ENCODE results near the gene FGF9. TPM values are rescaled to one million over a fixed set of nuclear protein-coding genes. Genes with fewer than 3 reads are reported as not detected.

FGF9 gene
- under 0.01 TPM in 1 of 2 replicates, not detected in the other for total RNA-seq

DNA sequence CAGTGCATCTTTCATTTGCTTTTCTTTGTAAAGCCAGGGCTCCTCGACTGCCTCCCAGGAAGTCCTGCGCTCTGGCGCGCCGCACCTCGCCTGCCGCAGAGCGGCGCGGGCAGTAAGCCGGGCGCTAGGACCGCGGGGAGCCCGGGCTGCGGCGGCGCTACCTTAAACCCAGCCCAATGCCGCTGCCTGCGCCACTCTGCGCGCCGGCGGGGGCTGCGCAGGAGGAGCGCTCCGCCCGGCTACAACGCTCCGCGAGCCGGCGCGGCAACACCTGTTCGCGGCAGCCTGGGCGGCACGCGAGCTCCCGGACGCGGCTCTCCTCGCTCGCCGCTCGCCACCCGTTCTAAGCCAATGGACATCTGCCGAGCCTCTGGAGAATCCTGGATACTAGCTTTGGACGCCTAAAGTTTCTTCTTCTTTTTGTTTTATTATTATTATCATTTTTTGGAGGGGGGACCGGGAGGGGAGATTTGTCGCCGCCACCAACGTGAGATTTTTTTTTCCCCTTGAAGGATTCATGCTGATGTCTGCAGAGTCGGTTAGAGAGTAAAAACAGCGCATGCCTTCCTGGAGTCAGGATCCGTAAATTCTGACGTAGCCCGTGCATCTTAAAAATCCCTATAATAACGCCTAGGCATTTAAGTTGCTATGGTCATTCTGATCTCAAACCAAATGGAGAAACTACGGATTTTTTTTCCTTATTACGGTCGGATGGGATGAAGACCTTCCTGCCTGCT, at the start of gene FGF9:
FGF9 (plus strand) TSS at position 191 of the 737 bp plus-strand sequence. CDS start 840 bp downstream, outside the sequence.
- peak; percentile 75 for DNase-seq

DNA sequence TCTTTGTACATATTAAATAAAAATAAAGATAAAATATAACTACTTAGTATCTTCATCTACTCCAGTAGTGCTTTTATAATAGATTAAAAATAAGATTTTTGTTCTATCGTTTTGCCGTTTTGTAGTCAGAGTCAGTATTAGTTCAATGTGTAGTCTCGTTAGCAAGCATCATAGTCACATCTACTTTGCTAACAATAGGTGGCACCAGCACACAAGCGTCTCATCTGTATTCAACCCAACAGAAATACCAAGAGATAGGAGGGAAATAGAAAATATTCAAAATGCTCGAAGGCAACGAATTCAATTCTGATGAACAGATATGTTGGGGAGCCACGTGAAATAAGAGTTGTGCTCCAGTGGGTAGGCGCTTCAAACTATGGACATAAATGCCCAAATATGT, 45.5 kb upstream of the FGF9 start:
- peak; percentile 48 for DNase-seq

DNA sequence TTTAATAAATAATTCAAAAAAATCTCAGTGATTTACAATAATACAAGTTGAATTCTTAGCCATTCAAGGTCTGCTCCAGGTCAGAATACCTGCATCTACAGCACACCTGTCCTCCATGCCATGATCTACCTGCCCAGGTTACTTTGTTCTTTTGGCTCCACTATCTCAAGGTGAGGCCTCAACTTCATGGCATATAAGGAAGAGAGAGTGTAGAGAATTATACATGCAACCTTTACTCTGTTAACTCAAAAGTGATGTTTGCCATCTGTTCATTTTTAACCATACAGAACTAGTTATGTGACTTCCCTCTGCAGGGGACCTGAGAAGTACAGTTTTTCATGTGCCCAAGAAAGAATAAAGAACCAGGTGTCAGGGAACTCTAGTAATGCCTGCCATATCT, 38.7 kb upstream of the FGF9 start:
- no peak for DNase-seq

DNA sequence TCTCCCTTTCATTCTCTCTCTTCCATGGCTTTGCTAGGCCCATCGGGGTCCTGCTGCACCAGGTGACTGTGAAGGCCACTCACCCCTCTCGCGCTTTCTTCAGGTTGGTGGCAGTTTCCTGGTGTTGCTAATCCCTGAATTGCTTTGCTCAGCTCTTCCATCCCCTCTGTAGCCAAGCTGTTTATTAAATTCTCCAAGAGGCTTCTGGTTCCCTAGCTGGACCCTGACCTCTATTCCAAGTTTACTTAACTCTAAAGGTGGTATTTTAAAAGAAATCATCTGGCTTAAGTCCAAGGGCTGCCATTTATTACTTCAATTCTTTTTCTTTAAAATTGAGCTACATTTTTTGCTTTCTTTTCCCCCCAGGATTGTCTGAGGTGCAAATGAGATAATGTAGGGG, 34.2 kb upstream of the FGF9 start:
- no peak for DNase-seq

DNA sequence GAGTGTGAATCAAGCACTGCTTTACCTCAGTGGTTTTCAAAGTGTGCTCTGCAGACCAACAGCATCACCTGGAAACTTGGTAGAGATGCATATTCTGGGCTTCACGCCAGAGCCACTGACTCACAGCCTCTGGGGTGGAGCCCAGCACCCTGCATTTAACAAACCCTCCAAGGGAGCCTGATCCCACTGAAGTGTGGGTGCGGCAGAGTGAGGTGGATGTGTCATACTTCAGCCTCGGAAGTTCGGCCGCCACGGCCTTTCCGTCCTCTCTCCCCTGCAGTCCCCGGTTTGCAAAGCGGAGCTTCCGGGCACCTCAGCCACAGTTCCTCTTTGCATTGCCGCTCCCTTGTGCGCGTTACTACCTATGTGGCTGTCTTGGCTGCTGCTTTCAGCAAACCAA, 33.6 kb upstream of the FGF9 start:
- peak; percentile 29 for DNase-seq

DNA sequence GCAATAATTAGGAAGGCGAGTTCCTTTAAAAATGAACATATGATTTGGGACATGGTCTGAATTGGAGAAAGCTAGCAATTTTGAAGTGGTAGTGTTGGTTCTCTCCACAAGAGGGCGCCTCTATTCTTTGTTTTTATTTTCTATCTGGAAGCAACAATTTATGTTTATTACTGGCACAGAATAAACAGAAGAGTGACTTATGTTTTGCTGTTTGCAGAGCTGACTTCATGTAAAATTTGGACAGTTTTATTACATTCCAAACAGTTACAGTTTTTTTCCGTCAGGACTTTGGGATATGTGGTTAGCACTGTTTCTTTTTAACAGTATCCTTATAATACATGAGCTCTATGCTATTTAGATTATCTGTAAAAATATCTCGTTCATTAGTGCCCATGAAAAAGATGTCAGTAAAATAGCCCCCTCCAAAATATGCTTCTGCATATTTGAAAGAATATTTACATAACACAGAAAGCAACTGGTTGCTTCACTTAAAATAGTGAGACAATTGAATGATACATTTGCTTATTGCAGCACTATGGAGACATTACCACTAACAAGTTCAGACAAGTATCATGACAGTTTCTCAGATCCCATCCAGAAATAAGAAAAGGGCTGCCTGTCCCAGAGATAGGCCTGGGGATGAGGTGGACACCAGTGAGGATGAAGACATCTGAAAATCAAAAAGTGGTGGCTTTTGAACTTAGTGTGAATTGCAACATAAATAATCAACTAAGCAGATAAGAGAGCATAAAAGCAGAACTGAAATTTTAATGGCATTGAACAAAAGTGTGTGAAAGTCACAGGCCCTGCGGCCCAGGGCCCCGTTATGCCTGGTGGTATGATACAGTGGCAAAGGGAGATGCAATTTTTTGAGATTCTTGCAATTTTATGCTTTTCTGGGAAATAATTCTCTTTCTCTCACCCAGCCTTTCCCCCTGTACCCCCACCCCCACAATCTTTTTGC, 32.3 kb upstream of the FGF9 start:
- peak; percentile 48 for DNase-seq

DNA sequence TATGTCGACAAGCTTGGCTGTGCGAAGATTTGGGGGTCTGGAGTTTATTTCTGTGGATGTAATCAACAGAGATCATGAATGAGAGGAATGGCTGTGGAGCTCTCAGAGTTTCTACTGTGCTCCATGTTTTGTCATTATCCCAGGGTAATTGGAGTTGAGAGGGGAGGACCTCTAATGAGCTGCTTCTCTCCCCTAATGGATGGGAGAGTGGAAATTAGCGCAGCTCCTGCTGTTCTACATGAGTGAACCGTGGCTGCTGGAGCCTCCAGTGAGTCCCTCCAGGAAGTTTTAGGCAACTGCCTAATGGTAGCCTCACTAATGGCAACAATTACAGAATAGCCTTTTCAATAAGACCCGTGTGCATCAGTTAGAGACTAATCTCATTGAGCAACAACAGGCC, 31.3 kb upstream of the FGF9 start:
- DNase-seq, result no peak

DNA sequence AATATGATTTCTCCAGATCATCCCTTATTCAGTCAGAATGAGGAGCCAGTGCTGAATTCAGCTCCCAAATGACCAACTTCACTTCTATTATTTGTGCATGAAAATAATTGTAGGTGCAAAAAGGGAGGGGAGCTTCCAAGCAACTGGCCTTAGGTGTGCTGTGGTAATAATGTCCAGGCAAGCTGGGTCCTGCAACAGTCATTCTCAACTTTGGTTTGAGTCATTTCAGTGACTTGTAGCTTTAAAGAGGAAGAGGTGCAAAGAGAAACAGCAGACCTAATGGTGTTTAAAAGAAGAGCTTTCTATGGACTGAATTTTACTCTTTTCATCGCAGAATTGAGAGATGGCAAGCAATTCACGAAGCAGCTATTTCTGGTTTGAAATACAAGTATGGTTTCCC, 29.2 kb upstream of the FGF9 start:
- DNase-seq, result no peak

DNA sequence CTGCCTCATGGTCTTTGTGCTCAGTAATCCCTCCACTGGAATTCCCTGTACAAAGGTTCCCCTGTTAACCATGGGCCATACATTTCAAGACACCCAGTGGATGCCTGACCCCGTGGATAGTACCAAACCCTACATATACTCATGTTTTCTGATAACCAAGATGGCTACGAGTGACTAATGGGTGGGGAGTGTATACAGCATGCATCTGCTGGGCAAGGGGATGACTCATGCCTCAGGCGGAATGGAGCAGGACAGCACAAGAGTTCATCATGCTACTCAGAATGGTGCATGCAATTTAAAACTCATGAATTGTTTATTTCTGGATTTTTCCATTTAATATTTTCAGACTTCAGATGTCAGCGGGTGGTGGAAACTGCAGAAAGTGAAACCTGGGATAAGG, 13.3 kb upstream of the FGF9 start:
- DNase-seq, result no peak

DNA sequence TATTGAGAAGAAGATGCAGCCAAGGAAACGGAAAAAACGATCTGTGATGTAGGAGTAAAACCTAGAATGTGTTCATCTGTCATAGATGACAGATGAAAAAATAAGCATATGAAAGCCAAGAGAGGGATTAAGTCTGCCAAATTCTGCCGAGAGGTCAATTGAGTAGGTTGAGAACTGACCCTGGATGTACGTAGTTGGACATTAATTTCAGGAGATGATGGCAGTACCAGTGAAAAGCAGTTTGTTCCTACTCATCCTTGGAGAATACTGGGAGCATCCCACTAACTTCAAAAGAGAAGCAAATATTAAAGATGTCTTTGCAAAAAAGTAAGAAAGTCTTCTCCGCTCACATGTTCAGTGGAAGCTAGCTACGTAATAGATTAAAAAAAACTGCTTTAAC, 11.8 kb upstream of the FGF9 start:
- DNase-seq, result no peak

DNA sequence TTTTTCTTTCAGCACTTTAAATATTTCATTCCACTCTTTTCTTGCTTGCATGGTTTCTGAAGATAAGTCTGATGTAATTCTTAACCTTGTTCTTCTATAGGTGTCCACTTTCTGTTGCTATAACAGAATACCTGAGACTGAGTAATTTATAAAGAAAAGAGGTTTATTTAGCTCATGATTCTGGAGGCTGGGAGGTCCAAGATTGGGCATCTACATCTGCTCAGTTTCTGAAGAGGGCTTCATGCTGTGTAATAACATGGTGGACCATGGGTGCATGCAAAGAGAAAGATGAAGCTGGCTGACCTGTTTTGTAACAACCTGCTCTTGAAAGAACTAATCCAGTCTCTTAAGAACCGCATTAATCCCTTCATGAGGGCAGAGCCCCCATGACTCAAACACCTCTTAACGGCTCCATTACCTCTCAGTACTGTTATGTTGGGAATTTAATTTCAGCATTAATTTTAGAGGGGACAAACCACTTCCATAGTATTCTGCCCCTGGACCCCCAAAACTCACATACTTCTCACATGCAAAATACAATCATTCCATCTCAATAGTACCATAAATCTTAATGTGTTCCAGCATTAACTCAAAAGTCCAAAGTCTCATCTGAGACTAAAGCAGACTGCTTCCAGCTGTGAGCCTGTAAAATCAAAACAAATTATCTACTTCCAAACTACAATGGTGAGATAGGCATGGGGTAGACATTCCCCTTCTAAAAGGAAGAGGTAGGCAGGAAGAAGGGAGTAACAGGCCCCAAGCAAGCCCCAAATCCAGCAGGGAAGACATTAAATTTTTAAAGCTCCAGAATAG, 9.6 kb upstream of the FGF9 start:
- DNase-seq, result no peak

DNA sequence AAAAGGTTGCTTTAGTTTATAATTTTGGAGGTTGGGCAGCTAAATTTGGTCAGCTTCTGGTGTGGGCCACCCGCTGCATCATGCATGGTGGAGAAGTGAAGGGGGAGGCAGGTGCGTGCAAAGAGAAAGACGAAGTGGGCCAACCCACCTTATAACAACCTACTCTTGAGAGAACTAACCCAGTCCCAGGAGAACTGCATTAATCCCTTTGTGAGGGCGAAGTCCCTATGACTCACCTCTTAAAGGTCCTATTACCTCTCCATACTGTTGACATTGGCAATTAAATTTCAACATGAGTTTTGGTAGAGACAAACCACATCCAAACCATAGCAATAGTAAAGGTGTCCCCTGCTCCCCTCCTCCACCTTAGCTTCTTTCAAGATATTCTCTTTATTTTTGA, 7.7 kb upstream of the FGF9 start:
- DNase-seq, result no peak

DNA sequence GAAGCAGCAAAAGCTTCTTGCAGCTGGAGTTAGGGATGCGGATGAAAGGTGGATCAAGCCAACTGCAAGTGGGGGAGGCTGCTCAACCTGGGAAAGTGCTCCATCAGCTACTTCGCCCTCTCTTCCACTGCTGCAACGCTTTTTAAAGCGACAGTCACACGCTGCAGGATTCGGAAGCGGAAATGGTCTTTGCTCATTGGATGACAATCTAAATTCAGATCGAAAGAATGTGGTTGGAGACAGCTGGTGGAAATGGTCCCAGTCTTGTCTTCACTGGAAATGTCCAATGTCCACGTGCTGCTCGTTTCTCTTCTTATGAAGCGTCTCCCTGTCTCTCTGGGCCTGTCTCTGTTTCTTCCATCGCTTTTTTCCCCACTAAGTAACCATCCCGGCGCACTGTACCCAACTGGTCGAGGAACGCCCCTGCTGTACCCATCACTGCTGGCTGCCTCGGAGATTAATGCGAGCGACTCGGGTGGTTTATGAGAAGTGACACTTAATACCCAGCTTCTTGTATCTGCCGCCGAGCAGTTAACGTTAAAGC, 2.1 kb upstream of the FGF9 start:
- no peak for DNase-seq

DNA sequence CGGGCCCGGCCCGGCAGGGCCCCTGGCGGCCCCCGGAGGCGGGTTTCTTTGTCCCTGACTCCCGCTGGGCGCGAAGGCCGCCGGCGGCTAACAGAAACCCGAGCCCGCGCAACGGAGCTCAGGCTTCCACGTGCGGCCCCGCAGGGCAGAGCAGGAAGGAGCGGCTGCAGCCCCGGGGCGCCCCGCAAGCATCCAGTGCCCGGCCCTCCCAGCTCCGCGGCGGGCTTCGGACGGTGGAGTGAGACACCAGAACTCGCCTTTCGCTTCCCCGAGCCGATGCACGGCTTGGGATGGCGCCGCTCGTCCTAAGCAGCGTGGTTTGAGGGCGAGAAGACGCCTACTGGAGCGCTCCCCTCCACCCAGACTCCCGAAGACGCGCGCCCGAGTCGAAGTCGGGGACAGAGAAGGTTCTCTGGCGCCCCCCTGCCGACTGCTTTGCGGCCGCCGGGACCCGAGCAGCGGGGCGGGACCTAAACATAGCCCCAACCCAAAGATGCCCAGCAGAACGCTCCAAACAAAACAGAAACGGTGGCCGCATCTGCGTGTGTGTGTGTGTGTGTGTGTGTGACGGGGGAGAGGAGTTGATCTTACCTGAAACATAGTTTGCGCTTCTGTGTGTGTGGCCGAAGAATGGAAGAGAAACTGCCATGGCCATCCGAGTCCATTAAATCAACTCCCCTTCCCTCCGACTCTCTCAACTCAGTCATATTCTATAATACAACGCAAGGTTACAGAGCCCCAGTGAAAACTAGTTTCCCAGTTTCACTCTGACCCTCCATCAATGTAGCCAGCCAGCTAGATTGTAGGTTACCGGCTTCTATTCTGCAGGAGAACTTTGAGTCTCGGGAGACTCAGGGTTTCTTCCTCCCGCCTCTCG, 629 bp upstream of the FGF9 start:
- peak; percentile 60 for DNase-seq

DNA sequence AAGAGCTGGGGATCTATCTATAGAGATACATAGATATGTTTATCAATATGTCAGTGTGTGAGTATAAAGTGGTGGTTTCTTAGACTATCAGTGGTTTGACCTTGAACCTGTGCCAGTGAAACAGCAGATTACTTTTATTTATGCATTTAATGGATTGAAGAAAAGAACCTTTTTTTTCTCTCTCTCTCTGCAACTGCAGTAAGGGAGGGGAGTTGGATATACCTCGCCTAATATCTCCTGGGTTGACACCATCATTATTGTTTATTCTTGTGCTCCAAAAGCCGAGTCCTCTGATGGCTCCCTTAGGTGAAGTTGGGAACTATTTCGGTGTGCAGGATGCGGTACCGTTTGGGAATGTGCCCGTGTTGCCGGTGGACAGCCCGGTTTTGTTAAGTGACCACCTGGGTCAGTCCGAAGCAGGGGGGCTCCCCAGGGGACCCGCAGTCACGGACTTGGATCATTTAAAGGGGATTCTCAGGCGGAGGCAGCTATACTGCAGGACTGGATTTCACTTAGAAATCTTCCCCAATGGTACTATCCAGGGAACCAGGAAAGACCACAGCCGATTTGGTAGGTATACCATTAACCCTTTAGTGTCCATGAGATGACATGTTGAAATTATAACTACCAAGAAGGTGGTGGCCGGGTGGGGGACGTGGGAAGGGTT, 880 bp downstream of the FGF9 start:
- no peak for DNase-seq

DNA sequence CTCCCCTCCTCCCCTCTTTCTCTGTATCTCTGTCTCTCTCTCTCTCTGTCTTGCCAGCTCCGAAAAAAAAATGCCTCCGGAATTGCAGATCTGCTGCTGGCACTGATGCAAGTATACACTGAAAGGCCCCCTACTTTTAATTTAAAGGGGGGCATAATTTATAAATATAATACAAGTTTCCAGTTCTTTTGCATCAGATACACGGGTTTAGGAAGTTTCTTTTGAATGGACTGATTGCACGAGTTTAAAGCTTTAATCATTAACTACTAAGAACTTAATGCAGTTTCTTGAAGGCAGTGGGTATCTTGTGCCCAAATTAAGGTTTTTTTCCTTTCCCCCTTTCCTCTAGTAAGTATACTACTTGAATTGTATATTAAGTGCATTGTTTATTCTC, 1.4 kb downstream of the FGF9 start:
- DNase-seq, result no peak

DNA sequence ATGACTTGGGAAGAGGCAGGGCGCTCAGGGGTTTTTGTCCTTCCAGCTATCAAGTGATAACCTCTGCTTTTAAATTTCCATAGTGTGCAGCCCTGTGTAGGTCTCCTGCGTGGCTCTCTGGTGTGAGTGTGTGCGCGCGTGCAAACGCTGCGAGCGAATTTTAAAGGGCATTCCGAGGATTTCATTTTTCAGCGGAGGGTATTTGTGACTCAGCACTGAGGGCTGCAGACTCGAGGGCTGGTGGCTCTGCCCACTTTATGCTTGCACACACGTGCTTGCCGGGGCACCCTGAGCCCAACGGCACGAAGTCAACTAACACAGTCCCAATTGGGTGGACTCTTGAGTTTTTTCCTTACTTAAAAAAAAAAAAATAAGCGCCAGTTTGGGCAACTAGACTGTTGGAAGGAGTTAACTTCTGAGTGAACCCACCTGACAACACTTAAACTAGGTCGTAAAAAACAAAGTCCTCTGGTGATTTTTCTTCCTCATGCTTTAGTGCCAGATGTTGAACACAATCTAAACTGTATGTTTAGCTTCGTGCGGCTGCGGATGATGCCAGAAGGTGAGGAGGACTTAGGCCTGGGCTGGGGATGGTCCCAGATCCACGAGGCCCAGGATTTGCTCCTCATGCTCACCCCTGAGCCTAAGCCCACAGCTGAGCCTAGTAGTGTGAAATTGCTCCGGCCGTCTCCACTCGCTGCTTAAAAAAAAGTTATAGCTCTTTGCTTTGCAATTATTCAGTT, 2.1 kb downstream of the FGF9 start:
- no peak for DNase-seq

DNA sequence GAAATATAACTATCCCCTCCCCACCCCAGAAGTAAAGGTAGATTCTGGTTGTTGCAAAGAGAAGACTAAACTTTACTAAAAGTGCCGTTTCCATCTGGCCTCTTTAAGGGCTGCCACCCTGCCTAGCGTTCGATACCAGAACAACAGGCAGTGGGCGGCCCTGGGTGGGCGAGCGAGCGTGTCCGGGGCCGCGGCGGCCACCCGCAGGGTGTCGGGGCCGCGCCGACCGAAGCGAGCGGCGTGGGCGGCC, 2.6 kb downstream of the FGF9 start:
- DNase-seq, result peak; percentile 28

DNA sequence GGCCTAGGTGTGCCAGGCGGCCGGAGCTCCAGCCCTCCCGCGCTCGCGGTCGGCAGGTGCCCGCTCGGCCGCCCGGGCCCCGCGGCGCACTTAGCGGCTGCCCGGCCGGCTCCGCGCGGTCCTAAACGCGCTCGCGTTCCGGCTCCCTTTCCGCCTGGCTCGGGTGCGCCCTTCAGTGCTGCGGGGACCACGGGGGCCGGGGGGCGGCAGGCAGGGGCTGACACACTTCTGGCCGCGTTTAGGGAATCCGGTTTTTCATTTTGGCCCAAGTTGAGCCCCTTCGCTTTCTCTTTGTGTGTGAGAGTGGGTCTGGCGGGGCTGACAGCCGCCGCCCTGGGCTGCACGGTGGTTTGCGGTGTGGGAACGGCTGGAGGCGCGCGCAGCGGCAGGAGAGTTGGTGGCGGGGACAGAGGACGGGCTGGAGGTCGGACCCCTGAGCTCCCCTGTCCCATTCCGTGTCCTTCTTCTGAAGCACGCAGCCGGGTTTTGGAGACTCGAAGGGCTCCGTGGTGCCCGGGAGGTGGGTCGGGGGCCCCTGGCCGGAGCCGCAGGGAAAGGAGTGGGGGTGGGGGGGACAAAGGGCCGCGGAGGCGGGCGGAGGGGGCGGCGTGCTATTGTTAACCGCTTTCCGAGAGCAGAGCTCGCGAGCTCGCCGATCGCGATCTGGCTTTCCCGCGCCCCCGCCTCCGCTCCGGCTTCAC, 3.1 kb downstream of the FGF9 start:
- DNase-seq, result peak; percentile 50

DNA sequence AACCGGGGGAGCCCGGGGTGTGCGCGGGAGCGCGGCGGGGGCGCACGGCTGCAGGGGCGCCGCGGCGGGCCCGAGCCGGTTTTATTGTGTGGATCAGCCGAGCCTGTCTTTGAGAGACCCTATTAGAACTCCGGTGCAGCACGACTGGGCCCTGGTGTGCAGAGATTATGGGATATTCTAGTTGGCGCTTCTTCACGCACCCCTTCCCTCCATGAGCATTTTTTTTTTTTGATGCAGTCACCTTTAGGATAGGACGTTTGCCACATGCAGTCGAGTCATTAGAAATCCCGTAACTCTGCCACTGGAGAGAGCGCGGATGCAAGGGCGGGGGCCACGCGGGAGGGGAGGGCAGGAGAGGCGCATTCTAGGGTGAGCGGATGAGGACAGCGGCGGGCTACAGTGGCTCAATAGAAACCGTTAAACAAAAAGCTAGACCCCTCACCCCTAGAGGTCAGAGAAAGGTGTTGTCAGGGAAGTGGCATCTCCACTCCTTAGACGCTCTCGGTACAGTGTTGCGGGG, 3.7 kb downstream of the FGF9 start:
- DNase-seq, result no peak
